Measurements from ENCODE around the gene CHRNA4.

The CHRNA4 gene

GRCh38 chr20:63295018-63295417 is 66.1 kb downstream of the CHRNA4 start:
- no peak overlapping the region for H3K4me3 ChIP-seq (ENCODE audit: low read depth, low read length)

- no peak overlapping the region for H3K4me3 ChIP-seq (ENCODE audit: low read depth, low read length)
Measured at GRCh38 chr20:63294536-63294900, 66.6 kb downstream of the CHRNA4 start.

DNA sequence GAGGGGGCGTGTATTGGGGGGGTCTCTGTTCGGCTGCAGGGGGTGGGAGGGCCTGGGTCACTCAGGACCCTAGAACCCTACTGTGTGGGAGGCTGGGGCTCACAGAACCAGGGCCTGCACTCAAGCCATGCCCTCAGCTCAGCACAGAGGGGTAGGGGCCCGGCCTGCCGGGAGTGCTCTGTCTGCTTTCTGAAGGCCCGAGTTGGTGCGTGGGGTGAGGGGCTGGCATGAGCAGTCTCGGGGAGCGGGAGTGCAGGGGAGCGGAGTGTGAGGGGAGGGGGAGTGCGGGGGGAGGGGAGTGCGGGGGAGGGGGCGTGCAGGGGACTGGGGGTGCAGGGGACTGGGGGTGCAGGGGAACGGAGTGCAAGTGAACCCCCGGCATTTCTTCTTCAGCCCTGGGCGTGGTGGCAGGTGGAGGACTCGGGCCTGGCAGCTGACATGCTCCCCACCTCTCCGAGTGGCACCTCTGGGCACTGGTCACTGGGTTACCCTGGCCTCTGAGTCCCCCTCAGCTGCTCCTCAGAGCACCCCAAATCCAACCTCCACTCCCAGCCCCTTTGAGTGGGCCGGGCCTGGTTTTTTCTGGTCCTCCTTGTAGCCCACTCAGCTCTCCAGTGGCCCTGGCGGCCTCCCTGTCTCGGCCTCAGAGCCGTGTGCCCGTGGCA is 67.1 kb downstream of the CHRNA4 start:
- no peak overlapping the region for H3K4me3 ChIP-seq (ENCODE audit: low read depth, low read length)

DNA sequence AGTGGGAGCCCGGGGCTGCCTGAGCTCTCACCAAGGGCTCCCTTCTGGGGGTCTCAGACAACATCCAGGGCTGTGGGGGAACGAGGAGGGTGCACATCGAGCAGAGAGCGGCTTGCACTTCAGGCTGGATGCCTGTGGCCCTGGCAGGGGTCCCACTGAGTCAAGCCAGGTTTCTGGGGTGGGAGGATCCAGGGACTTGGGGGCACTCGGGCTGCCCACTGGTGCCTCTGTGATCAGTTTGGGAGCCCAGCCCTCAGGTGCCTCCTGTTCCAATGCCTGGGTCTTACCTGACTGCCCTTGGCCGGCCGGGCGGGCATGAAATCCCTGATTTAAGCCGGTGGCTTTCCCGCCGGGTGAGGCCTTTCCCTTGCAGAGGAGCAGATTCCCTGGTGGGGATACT is 67.7 kb downstream of the CHRNA4 start:
- H3K4me3 ChIP-seq (ENCODE audit: low read depth, low read length): no peak overlapping the region
